Vagina (tissue), 2 donors: ENCODE measurements around the gene ELMOD2. TPM values are rescaled to one million over a fixed set of nuclear protein-coding genes. Genes with fewer than 3 reads are reported as not detected.

Source experiments
- DNase-seq, 2 donors: peaks; one replicate each; pipeline ENCODE4 v3.0.0-alpha.2; 2017; ENCODE audit errors: extremely low spot score in 2 of 2
- H3K27ac ChIP-seq: fragments of 200-600 bp; sonication (generic); one replicate; pipeline ENCODE4 v1.5.1; 2019
- H3K27me3 ChIP-seq: fragments of 200-600 bp; sonication (generic); one replicate; pipeline ENCODE4 v1.5.1; 2019
- H3K36me3 ChIP-seq, 2 donors: fragments of 200-600 bp; sonication (generic); one replicate each; pipeline ENCODE4 v1.5.1; 2017 to 2019
- H3K4me1 ChIP-seq: fragments of 200-600 bp; sonication (generic); one replicate; pipeline ENCODE4 v1.5.1; 2019
- H3K4me3 ChIP-seq, 2 donors: fragments of 200-600 bp; sonication (generic); 1 replicate in 1 of 2; 2 replicates in 1 of 2; pipeline ENCODE4 v1.5.1; 2016 to 2019
- H3K9me3 ChIP-seq: fragments of 200-600 bp; sonication (generic); one replicate; pipeline ENCODE4 v1.5.1; 2019
- CTCF ChIP-seq, 3 experiments: fragments of 450-650 bp in 2 of 3; fragments of 200-600 bp in 1 of 3; sonication (generic) in 1 of 3; IDR thresholded peaks; one replicate each; pipeline ENCODE4 v1.5.1; 2017 to 2019; ENCODE audit warnings: antibody characterized with exemption in 3 of 3, mild to moderate bottlenecking in 2 of 3, moderate library complexity in 2 of 3
- POLR2A ChIP-seq, 2 donors: fragments of 450-650 bp; IDR thresholded peaks; one replicate each; pipeline ENCODE4 v1.6.1; 2017; ENCODE audit warnings: antibody characterized with exemption in 2 of 2, mild to moderate bottlenecking in 2 of 2, moderate library complexity in 2 of 2
- POLR2AphosphoS5 ChIP-seq, 2 donors: sonication (generic); formaldehyde crosslinking; IDR thresholded peaks; one replicate each; pipeline ENCODE4 v1.9.0; 2017; ENCODE audit warnings: antibody characterized with exemption in 2 of 2, mild to moderate bottlenecking in 2 of 2, low read depth in 1 of 2; ENCODE audit not compliant: insufficient read depth in 1 of 2
- intact Hi-C: fragments of 100-400 bp; cut with DNase I; formaldehyde crosslinking; loops from one replicate; pipeline ENCODE4 v1.15.1; 2023
- total RNA-seq: library from RNA; depleted of rRNA; stranded (reverse); fragments of >200 nt; gene quantifications from one replicate; pipeline ENCODE4 v1.2.3, GENCODE V29; 2016

The ELMOD2 gene
- total RNA-seq = 15.7 TPM

GRCh38 chr4:140523857-140524742 lies at the start of gene ELMOD2:
TSS of gene ELMOD2 (plus strand) at chr4:140524168. CDS start at chr4:140525429, 1,261 bp downstream.
- Histone ChIP-seq H3K4me3 (peak within 1 kb of the TSS; percentile 92 to 96), H3K36me3 (peaks cover 0 to 6% of the 10 kb centered on the region in 2 donors), H3K27ac (peak within 1 kb of the TSS; percentile 76), H3K9me3 (no peaks in the 10 kb centered on the region), H3K27me3 (no peaks in the 10 kb centered on the region), H3K4me1 (peaks cover 20% of the 10 kb centered on the region)
- intact Hi-C loops = loop anchor here (10.0 kb wide), 1 partner anchor 149 kb away; the partner anchor contains the start of gene SCOC
- peak; percentile 98 to 99 for DNase-seq
- TF ChIP-seq CTCF (IDR thresholded peaks at IDR 0.05) (peak; percentile 68 to 87 (median 79)), POLR2AphosphoS5 (IDR thresholded peaks at IDR 0.05; ENCODE audit: insufficient read depth in 1 of 2, low read depth in 1 of 2) (peak; percentile 80 to 86), POLR2A (IDR thresholded peaks at IDR 0.05) (peak in 1 of 2 donors; percentile 4)

GRCh38 chr4:140483445-140483844 lies 40.5 kb upstream of the ELMOD2 start:
- intact Hi-C loops = no loop called here
- no peak for TF ChIP-seq CTCF (IDR thresholded peaks at IDR 0.05)
- TF ChIP-seq POLR2AphosphoS5 (IDR thresholded peaks at IDR 0.05; ENCODE audit: insufficient read depth in 1 of 2, low read depth in 1 of 2) = no peak
- TF ChIP-seq POLR2A (IDR thresholded peaks at IDR 0.05) = no peak
- H3K9me3 ChIP-seq = no peaks in the 10 kb centered on the region
- H3K4me1 ChIP-seq = no peaks in the 10 kb centered on the region
- H3K4me3 ChIP-seq = no peak overlapping the region
- no peak for DNase-seq
- H3K27ac ChIP-seq = no peak overlapping the region
- H3K36me3 ChIP-seq = peaks cover 0 to 5% of the 10 kb centered on the region in 2 donors
- no peaks in the 10 kb centered on the region for H3K27me3 ChIP-seq

DNA sequence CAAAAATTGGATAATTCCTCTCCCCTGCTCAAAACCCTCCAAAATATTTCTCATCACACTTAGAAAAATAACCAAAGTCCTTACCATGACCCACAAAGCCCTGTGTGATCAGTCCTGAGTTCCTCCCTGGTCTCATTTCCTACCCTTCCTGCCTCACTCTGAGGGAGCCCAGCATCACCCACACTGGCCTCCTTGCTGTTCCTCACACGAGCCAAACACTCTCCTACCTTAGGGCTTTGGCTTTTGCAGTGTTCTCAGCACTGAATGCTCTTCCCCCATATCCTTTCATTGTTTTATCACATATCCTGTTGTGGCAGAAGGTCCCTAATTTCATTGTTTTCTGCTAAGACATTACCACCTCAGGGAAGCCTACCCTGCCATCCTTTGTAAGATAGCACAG lies 38.0 kb upstream of the ELMOD2 start:
- Histone ChIP-seq H3K4me1 (no peaks in the 10 kb centered on the region), H3K27ac (no peak overlapping the region), H3K4me3 (no peak overlapping the region), H3K27me3 (no peaks in the 10 kb centered on the region), H3K9me3 (no peaks in the 10 kb centered on the region), H3K36me3 (peaks cover 0 to 5% of the 10 kb centered on the region in 2 donors)
- TF ChIP-seq POLR2A (IDR thresholded peaks at IDR 0.05) (no peak), CTCF (IDR thresholded peaks at IDR 0.05) (no peak), POLR2AphosphoS5 (IDR thresholded peaks at IDR 0.05; ENCODE audit: insufficient read depth in 1 of 2, low read depth in 1 of 2) (no peak)
- intact Hi-C loops = no loop called here
- DNase-seq = no peak

- Histone ChIP-seq H3K4me1 (peaks cover 8% of the 10 kb centered on the region), H3K36me3 (no peaks in the 10 kb centered on the region), H3K27me3 (no peaks in the 10 kb centered on the region), H3K9me3 (no peaks in the 10 kb centered on the region), H3K27ac (no peak overlapping the region), H3K4me3 (no peak overlapping the region)
- no peak for TF ChIP-seq POLR2AphosphoS5 (IDR thresholded peaks at IDR 0.05; ENCODE audit: insufficient read depth in 1 of 2, low read depth in 1 of 2)
- no peak for TF ChIP-seq CTCF (IDR thresholded peaks at IDR 0.05)
- no peak for TF ChIP-seq POLR2A (IDR thresholded peaks at IDR 0.05)
- intact Hi-C loops = no loop called here
- no peak for DNase-seq
These were observed 26.6 kb upstream of the ELMOD2 start for GRCh38 chr4:140497405-140497746.
